Body of pancreas (tissue), 4 donors: ENCODE measurements around the gene PSMG4.

Experiments
- CTCF ChIP-seq, 7 experiments: fragments of 450-650 bp in 4 of 7; fragments of 200-600 bp in 3 of 7; sonication (generic) in 3 of 7; IDR thresholded peaks; one replicate each; pipeline ENCODE4 v1.5.1; 2016 to 2019; ENCODE audit warnings: antibody characterized with exemption in 7 of 7
- POLR2A ChIP-seq, 3 donors: fragments of 450-650 bp; IDR thresholded peaks; one replicate each; pipeline ENCODE4 v1.6.1; 2016; ENCODE audit warnings: antibody characterized with exemption in 3 of 3, mild to moderate bottlenecking in 2 of 3

- TF ChIP-seq POLR2A (IDR thresholded peaks at IDR 0.05) (no peak), CTCF (IDR thresholded peaks at IDR 0.05) (no peak)
Observed at GRCh38 chr6:3218266-3218665, 40.5 kb upstream of the PSMG4 start.
